Tibial artery (tissue), 4 donors: Measurements from ENCODE around the gene NTF3.

ENCODE experiments used
- DNase-seq, 2 donors: peaks; one replicate each; pipeline ENCODE4 v3.0.0-alpha.2; 2019
- H3K27ac ChIP-seq, 2 donors: fragments of 200-600 bp; sonication (generic) in 1 of 2; 1 replicate in 1 of 2; 2 replicates in 1 of 2; pipeline ENCODE4 v1.5.1; 2018 to 2019; ENCODE audit warnings: mild to moderate bottlenecking in 1 of 2
- H3K27me3 ChIP-seq, 2 donors: fragments of 200-600 bp; sonication (generic) in 1 of 2; one replicate each; pipeline versions ENCODE4 v1.5.1 to v1.6.0; 2016 to 2019
- H3K36me3 ChIP-seq, 3 donors: fragments of 200-600 bp; sonication (generic) in 2 of 3; one replicate each; pipeline ENCODE4 v1.5.1; 2016 to 2019; ENCODE audit warnings: mild to moderate bottlenecking in 2 of 3
- H3K4me1 ChIP-seq, 4 donors: fragments of 200-600 bp; sonication (generic) in 2 of 4; 1 replicate in 3 of 4; 2 replicates in 1 of 4; pipeline ENCODE4 v1.5.1; 2016 to 2019
- H3K4me3 ChIP-seq, 2 donors: fragments of 200-600 bp; sonication (generic) in 1 of 2; 1 replicate in 1 of 2; 2 replicates in 1 of 2; pipeline ENCODE4 v1.5.1; 2018 to 2019; ENCODE audit warnings: mild to moderate bottlenecking in 2 of 2
- H3K9me3 ChIP-seq, 3 donors: fragments of 200-600 bp; sonication (generic) in 1 of 3; one replicate each; pipeline ENCODE4 v1.5.1; 2016 to 2019
- CTCF ChIP-seq, 2 experiments: fragments of 200-600 bp in 1 of 2; fragments of 450-650 bp in 1 of 2; IDR thresholded peaks; one replicate each; pipeline ENCODE4 v1.5.1; 2017 to 2019; ENCODE audit warnings: antibody characterized with exemption in 2 of 2, mild to moderate bottlenecking in 1 of 2, moderate library complexity in 1 of 2
- intact Hi-C: fragments of 100-400 bp; cut with DNase I; formaldehyde crosslinking; loops from one replicate; pipeline ENCODE4 v1.15.0; 2023; ENCODE audit warnings: low total_unique reads

Gene NTF3

GRCh38 chr12:5392961-5393360 is 38.9 kb upstream of the NTF3 start:
- no peaks in the 10 kb centered on the region for H3K27me3 ChIP-seq
- H3K4me3 ChIP-seq: no peak overlapping the region
- H3K27ac ChIP-seq: no peak overlapping the region
- H3K36me3 ChIP-seq: no peaks in the 10 kb centered on the region
- intact Hi-C loops: no loop called here
- no peaks in the 10 kb centered on the region for H3K9me3 ChIP-seq
- TF ChIP-seq CTCF (IDR thresholded peaks at IDR 0.05): no peak
- H3K4me1 ChIP-seq: peaks cover 0 to 5% (median 0%) of the 10 kb centered on the region in 4 donors
- DNase-seq: no peak

GRCh38 chr12:5395443-5396271 is 36.3 kb upstream of the NTF3 start:
- H3K27ac ChIP-seq: no peak overlapping the region
- H3K9me3 ChIP-seq: no peaks in the 10 kb centered on the region
- H3K27me3 ChIP-seq: no peaks in the 10 kb centered on the region
- no peaks in the 10 kb centered on the region for H3K36me3 ChIP-seq
- TF ChIP-seq CTCF (IDR thresholded peaks at IDR 0.05): no peak
- H3K4me1 ChIP-seq: peaks cover 0 to 5% (median 0%) of the 10 kb centered on the region in 4 donors
- no peak for DNase-seq
- H3K4me3 ChIP-seq: no peak overlapping the region
- intact Hi-C loops: no loop called here

GRCh38 chr12:5396541-5396940 is 35.4 kb upstream of the NTF3 start:
- no peak for DNase-seq
- H3K27me3 ChIP-seq: no peaks in the 10 kb centered on the region
- no peak for TF ChIP-seq CTCF (IDR thresholded peaks at IDR 0.05)
- H3K9me3 ChIP-seq: no peaks in the 10 kb centered on the region
- H3K4me1 ChIP-seq: peaks cover 0 to 5% (median 0%) of the 10 kb centered on the region in 4 donors
- intact Hi-C loops: no loop called here
- H3K4me3 ChIP-seq: no peak overlapping the region
- no peaks in the 10 kb centered on the region for H3K36me3 ChIP-seq
- H3K27ac ChIP-seq: no peak overlapping the region

GRCh38 chr12:5399266-5399665 is 32.6 kb upstream of the NTF3 start:
- H3K27ac ChIP-seq: no peak overlapping the region
- H3K27me3 ChIP-seq: no peaks in the 10 kb centered on the region
- peaks cover 0 to 20% (median 4%) of the 10 kb centered on the region in 4 donors for H3K4me1 ChIP-seq
- intact Hi-C loops: no loop called here
- H3K4me3 ChIP-seq: no peak overlapping the region
- no peaks in the 10 kb centered on the region for H3K9me3 ChIP-seq
- no peak for DNase-seq
- no peaks in the 10 kb centered on the region for H3K36me3 ChIP-seq
- TF ChIP-seq CTCF (IDR thresholded peaks at IDR 0.05): no peak

GRCh38 chr12:5402009-5402935 is 29.6 kb upstream of the NTF3 start:
- no peak for DNase-seq
- no peak for TF ChIP-seq CTCF (IDR thresholded peaks at IDR 0.05)
- intact Hi-C loops: no loop called here

More at GRCh38 chr12:5402009-5402935, 29.6 kb upstream of the NTF3 start:
- Histone ChIP-seq H3K27ac (no peak overlapping the region), H3K9me3 (no peaks in the 10 kb centered on the region), H3K4me1 (peaks cover 0 to 20% (median 1%) of the 10 kb centered on the region in 4 donors), H3K27me3 (no peaks in the 10 kb centered on the region), H3K4me3 (no peak overlapping the region), H3K36me3 (no peaks in the 10 kb centered on the region)
